GM19397 (cell line): ENCODE measurements around the gene SIX4.
"Not testable (repeated sequence)": the region's sequence is repeated elsewhere in the genome, so short reads cannot be mapped to it uniquely, and the experiment has no call there.

Experiments
- ATAC-seq: cut with Tn5 transposase; IDR thresholded peaks from one replicate; pipeline ENCODE4 v1.9.1; 2021; ENCODE audit warnings: mild to moderate bottlenecking, moderate library complexity; ENCODE audit not compliant: unreplicated experiment

The SIX4 gene

DNA sequence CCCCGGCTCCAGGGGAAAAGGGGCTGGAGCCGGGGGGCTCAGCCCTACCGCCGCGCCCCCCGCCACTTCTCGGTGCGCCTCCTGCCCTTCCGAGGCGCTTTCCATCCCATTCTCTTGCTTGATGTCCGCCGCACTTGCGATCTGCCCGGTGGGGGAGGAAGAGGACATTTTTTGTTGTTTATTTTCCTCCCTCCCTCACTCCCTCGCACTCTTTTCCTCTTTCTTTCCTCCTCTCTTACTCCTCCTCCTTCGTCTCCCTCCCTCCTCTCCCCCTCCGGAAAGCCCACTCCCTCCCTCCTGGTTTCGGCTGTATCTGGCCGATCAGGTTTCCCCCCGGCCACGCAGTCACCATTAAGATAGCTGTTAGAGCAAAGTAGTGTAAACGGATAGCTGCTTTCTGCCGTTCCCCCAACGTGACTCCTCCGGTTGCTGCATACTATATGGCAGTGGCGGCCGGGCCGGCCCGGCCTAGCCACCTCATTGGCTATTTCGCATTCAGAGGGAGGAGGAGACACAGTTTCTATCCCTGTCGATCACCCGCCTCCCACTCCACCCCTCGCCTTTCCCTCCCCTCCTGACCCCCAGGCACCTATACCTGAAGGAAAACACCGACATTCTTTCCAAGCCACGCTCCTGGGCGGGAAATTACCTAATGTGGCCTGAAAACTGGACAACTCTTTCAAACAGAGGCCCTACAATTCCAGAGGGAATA, at the start of gene SIX4:
Gene SIX4 (minus strand): TSS at position 445 of the 712 bp plus-strand sequence. CDS start 277 bp downstream, at position 168.
- ATAC-seq = peak; percentile 48

DNA sequence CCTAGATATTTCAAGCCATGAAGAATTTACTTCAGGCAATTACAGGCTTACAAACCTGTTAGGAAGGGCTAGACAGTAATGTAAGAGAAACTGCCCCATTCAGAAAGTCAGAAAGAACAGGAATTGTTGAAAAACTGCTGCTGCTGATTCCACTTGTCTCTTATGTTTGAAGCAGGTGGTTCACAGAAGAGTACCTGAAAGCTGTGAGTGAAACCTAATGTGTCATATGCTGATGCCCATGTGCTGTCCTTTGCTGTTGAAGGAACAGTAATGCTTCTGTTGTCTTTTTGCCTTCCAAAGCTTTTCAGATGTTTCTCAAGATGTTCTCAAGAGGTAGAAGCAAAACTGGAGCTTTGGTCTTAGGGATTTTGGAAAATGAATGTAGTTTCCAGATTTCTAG, 49.4 kb upstream of the SIX4 start:
- no peak for ATAC-seq

DNA sequence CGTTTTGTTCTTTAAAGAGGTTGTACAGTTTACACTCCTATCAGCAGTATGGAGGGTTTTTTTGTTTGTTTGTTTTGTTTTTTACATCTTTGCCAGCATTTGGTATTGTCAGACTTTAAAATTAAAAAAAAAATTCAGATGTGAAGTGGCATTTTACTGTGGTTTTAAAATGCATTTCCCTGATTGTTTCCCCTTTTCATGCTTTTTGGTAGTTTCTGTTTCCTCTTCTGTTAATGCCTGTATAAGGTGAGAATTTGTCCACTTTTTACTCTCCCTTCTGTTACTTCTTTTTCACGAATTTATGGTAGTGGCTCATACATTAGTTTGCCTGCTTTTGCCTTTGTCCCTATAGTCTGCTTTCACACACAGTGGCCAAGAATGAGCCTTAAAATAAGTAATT, 47.0 kb upstream of the SIX4 start:
- no peak for ATAC-seq

DNA sequence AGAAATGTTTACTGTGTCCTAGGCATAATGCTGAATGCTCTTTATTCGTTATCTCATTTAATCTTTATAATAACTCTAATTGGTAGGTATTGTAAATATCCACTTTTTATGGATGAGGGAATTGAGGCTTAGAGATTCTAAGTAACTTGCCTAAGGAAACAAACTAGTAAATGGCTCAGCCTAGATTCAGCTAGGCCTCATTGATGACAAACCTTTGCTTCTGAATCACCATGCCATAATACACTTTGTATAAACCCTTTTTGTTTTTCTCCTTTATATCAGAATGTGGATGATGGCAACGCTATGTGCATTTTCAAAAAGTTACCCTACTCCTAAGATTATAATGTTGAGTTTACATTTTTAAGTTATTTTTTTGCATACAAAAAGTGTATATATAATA, 44.5 kb upstream of the SIX4 start:
- ATAC-seq = no peak

DNA sequence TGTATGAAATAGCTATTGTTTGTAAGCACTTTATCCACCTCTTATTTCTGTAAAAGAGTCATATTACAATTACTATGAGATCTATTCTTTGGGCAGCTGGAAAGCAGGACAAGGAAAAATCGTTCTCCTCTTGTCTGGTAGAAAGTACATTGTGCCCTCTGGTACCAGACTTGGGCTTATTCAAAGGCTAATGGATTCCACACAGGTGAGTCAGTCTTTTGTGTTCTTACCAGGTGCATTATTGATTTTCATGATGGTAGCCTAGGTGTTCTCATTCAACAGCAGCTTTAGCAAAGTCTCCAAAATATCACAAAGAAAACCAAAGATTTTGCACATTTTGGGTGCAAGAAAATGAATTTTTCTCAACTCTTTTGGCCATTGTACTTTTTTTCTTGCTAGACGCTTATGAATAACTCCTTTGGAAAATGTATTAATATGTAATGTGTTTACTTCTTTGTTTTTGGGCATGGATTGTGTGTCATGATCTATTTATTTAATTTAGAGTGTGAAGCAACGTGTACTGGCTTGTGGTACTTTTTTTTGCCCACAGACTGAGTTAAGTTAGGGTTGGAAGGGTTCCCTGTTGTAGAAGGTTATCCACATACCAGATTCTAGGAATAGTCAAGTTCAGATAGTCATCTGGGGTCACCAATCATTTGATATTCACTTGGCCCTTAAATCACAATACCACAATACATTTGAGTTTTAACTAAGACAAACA, 36.7 kb upstream of the SIX4 start:
- no peak for ATAC-seq

DNA sequence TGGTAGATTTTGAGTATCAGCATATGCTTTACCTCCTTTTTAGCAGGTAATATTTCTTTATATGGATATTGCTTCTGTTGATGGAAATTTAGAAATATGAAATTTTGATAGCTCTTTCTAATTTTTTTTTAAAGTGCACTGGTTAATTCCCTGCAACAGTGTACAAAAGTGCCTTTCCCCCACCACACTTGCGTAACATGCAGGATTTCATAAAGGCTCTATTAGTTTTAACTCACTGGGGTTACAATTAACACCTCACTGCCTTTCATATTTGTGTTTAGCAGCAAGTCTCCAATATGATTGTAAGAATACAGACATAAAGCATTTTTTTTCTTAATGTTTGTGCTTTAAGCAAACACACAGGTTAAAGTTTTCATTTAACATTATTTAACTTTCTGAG, 36.1 kb upstream of the SIX4 start:
- ATAC-seq = no peak

DNA sequence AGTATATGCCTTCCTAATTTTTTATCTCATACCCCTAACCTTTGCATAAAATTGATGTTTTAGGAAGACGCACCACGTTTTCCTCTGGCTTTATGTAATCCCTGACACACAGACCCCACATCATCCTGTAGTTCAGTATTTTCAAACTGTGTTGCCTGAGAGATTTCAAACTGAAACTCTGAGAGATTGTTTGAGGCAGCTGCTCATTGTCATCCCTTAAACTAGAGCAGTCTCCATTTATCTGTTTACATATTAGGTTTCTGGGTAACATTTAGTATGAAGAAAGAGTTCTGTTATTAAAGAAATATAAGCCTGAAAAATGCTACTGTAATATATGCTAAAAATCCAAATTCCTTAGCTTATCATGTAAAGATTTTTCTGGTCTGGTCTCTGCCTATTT, 34.7 kb upstream of the SIX4 start:
- ATAC-seq = no peak

DNA sequence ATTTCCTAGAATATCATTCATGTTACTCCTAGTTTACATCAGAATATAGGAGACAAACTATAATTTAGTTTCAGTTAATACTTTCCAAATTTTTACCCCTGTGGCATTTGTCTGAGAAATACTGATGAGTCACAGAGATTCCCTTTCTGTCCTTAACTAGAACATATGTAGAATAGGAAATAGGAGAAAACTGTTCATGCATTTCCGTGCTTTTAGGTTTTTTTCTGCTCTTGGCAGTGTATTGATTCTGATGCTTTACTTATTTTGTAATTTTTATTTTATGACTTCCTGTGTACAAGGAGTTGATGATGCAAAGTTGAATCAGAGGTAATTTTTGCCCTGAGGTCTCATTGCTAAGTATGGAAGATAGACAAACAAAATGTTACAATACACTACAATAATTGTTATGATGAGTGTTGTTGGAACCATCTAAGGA, 33.4 kb upstream of the SIX4 start:
- ATAC-seq = no peak

DNA sequence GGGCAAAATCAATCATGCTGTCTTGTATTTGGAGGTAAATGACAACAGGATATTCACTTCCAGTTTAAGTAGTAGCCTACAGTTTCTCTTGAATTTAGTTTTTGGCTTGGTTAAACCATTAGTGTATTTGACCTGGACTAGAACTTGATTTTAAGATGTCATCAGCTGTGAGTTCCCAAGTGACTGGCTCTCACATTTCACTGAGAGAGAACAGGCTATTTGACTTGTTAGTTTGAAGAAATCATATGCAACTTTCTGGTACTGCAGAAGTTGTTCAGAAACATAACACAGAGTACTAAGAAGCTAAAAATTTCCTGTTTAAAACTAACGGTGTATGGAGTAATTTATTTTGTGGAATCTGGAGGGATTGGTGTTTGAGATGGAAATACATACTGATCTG, 32.7 kb upstream of the SIX4 start:
- no peak for ATAC-seq

DNA sequence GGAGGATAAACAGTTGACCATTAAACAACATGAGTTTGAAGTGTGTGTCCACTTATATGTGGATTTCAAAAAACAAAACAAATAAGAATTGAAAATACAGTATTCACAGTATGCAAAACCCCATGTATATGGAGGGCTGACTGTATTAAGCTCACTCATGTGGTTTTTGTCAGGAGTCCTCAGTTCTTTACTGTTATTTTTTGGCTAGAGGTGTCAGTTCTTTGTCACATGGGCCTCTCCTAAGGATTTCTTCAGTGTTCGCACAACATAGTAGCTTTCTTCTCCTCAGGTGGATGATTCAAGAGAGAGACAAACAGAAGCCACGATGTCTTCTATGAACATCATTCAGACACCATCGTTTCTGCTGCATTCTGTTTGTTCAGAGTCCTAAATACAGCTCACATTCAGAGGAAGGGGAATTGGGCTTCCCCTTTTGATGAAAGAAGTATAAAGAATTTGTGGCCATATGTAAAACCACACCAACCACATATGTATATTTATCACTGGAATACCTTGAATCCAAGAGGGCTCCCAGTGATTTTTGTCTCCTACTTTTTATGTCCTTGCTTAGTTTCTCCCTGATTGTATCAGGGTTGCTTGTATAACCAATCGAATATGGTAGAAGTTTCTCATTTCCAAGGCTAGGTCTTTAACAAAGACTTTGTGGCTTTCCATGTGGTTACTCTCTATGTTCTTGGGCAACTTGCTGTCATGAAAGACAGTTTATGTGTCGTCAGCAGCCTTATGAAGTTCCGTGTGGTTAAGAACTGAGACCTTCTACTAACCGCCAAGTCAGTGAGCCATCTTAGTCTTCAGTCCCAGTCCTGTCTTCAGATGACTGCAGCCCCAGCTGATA, 29.3 kb upstream of the SIX4 start:
- peak; percentile 99 for ATAC-seq

DNA sequence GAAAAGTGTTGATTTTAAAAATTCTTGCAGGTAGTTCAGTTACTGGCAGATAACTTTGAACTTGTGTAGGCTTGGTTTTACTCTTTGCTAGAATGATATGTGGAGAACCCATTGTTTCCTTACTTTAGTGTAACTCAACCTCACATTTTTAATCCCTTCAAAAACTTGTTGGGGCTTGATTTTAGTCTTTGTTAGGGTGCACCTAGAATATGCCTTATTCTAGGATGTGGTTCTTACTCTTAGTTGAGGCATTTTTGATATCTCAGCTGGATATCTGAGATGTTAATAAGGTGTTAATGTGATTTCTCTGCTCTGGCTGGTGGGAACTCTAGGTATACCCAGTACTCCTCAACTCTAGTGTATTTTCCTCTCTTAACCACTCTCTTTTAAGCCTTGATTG, 20.4 kb upstream of the SIX4 start:
- ATAC-seq = no peak

DNA sequence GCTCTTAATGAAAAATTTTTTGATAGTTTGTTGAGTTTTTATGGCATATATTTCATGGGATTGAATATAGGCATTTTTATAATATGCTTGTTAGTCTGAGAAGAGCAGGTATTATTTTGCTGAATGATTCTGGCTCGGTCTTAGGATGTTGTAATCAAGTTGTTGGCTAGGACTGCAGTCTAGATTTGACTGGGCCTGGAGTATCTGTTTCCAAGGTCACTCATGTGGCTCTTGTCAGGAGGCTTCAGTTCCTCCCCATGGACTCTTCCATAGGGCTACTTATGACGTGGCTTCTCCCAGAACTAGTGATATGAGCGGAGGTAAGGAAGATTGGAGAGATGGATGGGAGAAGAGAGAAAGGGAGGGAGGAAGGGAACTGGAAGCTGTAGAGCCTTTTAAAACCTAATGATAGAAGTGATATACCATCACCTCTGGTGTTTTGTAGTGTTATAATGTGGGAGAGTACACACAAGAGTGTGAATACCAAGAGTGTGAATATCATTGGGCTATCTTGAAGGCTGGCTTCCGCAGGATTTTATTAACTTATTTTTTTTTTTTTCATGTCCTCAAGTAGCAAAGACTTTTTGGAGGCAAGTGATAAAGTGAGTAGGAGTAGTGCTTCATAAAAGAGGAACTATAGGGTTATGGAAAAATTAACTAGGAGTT, 14.8 kb upstream of the SIX4 start:
- no peak for ATAC-seq

DNA sequence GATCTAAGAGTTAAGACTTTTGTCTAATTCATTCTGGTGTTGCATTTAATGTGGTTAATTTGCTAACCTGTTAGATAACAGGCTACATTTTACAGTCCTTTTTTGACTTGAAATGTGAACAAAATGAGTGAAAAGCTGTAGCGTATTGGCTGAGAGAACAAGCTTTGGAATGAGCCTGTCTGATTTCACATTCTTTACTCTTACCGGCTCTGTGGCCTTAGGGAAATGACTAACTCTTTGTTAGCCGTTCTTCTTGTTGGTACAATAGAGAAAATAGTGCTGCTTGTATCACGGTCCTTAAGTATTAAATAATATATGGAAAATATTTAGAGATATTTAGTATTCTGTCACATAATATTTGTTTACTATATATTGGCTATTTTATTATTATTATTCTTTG, 12.3 kb upstream of the SIX4 start:
- ATAC-seq = no peak

DNA sequence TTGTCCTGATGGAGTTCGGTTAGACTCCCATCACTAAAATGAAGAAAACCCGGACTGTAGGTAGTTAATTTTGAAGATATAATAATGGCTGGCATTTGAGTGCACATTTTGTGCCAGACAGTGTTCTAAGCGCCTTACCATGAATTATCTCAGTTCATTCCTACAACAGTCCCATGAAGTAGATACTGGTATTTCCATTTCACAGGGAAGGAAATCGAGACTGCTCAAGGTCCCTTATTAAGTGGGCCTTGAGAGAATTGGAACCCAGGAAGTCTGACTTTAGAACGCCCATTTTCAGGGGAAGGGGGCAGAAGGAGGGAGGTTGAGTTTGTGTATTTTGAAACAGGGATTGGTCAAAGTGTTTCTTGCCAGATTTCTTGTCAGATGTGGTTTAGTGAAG, 11.3 kb upstream of the SIX4 start:
- ATAC-seq = no peak

DNA sequence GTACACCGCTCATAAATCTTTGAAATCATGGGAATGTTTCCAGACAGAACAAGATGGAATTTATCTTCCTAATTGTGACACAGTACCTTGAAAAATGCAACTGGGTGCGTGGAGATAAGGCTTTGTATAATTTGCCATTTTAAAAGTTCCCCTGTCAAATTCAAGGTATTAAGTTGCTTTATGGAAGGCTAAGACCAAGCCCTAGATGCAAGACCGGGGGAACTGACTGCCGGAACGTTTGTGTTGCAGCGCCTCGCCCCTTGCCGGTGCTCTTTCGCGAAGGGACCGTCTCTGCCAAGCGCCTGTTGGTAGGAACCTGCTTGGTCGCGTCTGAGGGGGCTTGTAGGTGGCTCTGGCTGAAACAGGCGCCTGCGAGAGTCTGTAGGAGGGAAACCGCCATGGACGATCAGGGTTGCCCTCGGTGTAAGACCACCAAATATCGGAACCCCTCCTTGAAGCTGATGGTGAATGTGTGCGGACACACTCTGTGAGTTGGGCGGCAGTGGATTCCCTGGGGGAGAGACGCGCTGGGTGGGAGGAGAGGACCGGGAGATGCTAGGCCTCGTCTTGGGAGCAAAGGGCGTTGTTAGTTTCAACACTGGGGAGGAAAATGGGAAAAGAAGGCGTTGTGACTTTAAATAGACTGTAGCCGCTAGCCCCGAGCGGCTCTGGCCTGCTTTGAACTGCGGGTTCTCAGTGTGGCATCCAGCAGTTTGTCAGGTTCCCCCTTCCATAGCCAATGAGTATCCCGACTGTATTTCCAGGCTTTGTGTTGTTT, 10.5 kb upstream of the SIX4 start, which contains the start of gene MNAT1:
Gene MNAT1 (plus strand): TSS at position 297 of the 778 bp plus-strand sequence. CDS start 102 bp downstream, at position 399.
- ATAC-seq = peak; percentile 97

DNA sequence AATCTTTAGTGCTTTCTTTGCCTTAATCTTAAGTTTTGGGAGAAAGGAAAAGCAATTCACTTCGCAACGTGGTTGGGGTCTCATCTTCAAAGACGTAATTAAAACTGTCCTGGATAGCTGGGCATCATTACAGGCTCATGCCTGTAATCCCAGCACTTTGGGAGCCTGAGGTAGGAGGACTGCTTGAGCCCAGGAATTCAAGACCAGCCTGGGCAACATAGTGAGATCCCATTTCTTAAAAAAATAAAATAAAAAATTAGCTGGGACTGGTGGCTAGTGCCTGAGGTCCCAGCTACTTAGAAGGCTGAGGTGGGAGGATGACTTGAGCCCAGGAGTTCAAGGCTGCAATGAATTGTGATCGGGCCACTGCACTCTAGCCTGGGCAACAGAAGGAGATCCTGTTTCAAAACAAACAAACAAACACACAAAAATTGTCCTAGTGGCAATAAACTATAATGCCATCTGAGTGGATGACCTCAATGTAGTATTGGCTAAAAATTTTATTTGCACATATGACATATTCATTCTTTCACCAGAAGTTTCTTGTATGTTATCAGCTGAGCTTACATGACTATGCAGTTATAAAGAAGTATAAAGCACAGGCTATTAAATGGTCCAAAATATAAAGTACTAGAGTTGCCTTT, 8.8 kb upstream of the SIX4 start:
- ATAC-seq = no peak

DNA sequence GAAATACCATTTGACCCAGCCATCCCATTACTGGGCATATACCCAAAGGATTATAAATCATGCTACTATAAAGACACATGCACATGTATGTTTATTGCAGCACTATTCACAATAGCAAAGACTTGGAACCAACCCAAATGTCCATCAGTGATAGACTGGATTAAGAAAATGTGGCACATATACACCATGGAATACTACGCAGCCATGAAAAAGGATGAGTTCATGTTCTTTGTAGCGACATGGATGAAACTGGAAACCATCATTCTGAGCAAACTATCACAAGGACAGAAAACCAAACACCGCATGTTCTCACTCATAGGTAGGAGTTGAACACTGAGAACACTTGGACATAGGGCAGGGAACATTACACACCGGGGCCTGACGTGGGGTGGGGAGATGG, 7.1 kb upstream of the SIX4 start:
- ATAC-seq = not testable (repeated sequence)

DNA sequence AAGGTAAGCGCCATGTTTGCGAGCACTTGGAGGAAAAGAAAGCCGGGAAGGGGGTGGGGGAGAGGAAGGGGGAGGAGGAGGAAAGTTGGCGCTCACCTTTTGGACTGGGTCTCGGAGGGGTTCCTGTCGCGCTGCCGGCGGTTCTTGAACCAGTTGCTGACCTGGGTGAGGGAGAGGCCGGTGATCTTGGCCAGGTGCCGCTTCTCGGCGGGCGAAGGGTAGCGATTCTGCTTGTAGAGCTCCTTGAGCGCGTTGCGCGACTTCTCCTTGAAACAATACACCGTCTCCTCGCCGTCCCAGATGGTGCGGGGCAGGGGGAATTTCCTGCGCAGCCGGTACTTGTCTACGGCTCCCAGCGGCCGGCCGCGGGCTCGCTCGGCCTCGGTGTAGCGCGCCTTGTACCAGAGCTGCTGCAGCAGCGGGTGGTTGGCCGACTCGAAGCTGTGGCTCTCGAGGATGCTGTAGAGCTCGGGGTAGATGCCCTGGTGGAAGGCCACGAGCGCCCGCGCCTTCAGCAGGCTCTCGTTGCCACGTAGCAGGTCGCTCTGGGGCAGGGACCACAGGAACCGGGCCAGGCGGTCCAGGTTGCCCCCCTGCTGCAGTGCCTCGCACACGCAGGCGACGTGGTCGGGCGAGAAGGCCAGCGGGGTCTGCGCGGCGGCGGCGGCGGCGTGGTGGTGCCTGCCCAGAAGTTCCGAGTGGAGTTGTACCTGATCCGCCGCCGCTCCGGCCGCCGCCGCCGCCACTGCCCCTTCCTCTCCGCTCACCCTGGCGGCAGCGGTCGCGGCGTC, 840 bp downstream of the SIX4 start:
- ATAC-seq = peak; percentile 49
